Left lung (tissue), 10 donors: Measurements from ENCODE around the gene ABTB2. TPM values are rescaled to one million over a fixed set of nuclear protein-coding genes. Genes with fewer than 3 reads are reported as not detected.

Experiments used
- ATAC-seq: fragments of 200-7000 bp; cut with Tn5 transposase; one replicate; pipeline ENCODE4 v1.9.1; 2020; ENCODE audit warnings: moderate library complexity
- DNase-seq, 4 donors: peaks; one replicate each; pipeline ENCODE4 v3.0.0-alpha.2; 2013 to 2020
- H3K27ac ChIP-seq, 2 donors: fragments of 200-600 bp; sonication (generic) in 1 of 2; one replicate each; pipeline versions ENCODE4 v1.5.0 to v1.8.0; 2020 to 2021
- H3K27me3 ChIP-seq, 2 donors: fragments of 200-600 bp; sonication (generic) in 1 of 2; one replicate each; pipeline versions ENCODE4 v1.5.0 to v1.8.0; 2020 to 2021
- H3K36me3 ChIP-seq, 2 donors: fragments of 200-600 bp; sonication (generic) in 1 of 2; one replicate each; pipeline versions ENCODE4 v1.5.0 to v1.8.0; 2020 to 2021
- H3K4me1 ChIP-seq, 2 donors: fragments of 200-600 bp; one replicate each; pipeline ENCODE4 v1.8.0; 2021
- H3K4me3 ChIP-seq, 2 donors: fragments of 200-600 bp; sonication (generic) in 1 of 2; one replicate each; pipeline versions ENCODE4 v1.5.0 to v1.8.0; 2020 to 2021; ENCODE audit warnings: mild to moderate bottlenecking in 1 of 2
- H3K9me3 ChIP-seq, 2 donors: fragments of 200-600 bp; sonication (generic) in 1 of 2; one replicate each; pipeline versions ENCODE4 v1.5.0 to v1.8.0; 2020 to 2021
- intact Hi-C, 2 donors: fragments of 100-400 bp; cut with DNase I; formaldehyde crosslinking; loops; one replicate each; pipeline versions ENCODE4 v1.11.2 to v1.14.2; 2022
- polyA plus RNA-seq, 6 donors: library from polyadenylated mRNA; unstranded; fragments of 120-200 nt; gene quantifications; one replicate each; pipeline ENCODE4 v1.2.1, GENCODE V29; 2013; ENCODE audit not compliant: insufficient read length in 6 of 6
- total RNA-seq, 2 donors: library from RNA; stranded (reverse); fragmentation: NEBNext Ultra II Directional; extraction: Animal tissue kit (Norgen Biotek cat#: 25700); gene quantifications; one replicate each; pipeline ENCODE4 v1.2.1, GENCODE V29; 2021
- TF ChIP-seq, protein P1 (sequence below), 2 donors: fragments of 200-600 bp; sonication (generic) in 1 of 2; IDR thresholded peaks; one replicate each; pipeline versions ENCODE4 v1.5.0 to v1.8.0; 2021; ENCODE audit warnings: antibody characterized with exemption in 2 of 2
- donor health status: DM: no; HTN: yes; CAD: no.
- donor health status: DM: no; HTN: no; CAD: no.

The ABTB2 gene
- total and polyA plus RNA-seq, 8 donors = 2.4 to 6.9 (median 4.8) TPM

DNA sequence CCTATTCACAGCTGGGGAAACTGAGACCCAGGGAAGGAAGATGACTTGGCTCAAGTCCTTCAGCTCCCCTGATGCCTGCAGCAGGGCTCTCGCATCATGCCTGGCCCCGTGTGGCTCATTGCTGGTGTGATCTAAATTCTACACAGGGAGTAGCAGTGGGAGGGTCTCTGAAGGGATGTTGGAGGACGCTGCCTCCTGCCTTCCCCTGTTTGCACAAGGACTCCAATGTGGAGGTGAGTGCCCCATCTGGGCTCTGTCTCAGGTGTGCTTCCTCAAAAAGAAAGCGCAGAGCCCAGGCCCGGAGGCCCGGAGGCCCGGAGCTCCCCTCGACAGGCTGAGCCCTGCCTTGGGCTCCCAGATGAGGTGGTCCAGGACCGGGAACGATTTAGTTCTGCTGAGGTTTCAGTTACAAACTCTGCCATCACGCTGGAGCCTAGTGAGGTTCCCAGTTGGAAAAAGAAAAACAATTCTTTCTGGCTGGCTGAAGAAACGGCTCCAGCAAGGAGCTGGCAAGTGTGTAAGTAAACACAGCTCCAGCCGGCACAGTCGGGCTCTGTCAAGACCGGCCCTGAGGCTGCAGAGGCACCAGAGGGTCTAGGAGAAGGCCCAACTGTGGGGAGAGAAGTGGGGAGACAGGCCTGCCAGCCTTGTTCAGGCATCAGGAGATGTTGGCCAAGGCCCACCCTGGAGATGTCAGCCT is 202.6 kb downstream of the ABTB2 start:
- ATAC-seq = peak; percentile 71
- TF ChIP-seq, protein P1, sequence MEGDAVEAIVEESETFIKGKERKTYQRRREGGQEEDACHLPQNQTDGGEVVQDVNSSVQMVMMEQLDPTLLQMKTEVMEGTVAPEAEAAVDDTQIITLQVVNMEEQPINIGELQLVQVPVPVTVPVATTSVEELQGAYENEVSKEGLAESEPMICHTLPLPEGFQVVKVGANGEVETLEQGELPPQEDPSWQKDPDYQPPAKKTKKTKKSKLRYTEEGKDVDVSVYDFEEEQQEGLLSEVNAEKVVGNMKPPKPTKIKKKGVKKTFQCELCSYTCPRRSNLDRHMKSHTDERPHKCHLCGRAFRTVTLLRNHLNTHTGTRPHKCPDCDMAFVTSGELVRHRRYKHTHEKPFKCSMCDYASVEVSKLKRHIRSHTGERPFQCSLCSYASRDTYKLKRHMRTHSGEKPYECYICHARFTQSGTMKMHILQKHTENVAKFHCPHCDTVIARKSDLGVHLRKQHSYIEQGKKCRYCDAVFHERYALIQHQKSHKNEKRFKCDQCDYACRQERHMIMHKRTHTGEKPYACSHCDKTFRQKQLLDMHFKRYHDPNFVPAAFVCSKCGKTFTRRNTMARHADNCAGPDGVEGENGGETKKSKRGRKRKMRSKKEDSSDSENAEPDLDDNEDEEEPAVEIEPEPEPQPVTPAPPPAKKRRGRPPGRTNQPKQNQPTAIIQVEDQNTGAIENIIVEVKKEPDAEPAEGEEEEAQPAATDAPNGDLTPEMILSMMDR (IDR thresholded peaks at IDR 0.05) = no peak
- no peak overlapping the region for H3K4me3 ChIP-seq
- no peaks in the 10 kb centered on the region for H3K9me3 ChIP-seq
- H3K27ac ChIP-seq = no peak overlapping the region
- peaks cover 0 to 51% of the 10 kb centered on the region in 2 donors for H3K36me3 ChIP-seq
- peak in 2 of 4 donors; percentile 35 to 58 for DNase-seq
- intact Hi-C loops = no loop called here
- no peaks in the 10 kb centered on the region for H3K27me3 ChIP-seq
- H3K4me1 ChIP-seq = peaks cover 0 to 19% of the 10 kb centered on the region in 2 donors

DNA sequence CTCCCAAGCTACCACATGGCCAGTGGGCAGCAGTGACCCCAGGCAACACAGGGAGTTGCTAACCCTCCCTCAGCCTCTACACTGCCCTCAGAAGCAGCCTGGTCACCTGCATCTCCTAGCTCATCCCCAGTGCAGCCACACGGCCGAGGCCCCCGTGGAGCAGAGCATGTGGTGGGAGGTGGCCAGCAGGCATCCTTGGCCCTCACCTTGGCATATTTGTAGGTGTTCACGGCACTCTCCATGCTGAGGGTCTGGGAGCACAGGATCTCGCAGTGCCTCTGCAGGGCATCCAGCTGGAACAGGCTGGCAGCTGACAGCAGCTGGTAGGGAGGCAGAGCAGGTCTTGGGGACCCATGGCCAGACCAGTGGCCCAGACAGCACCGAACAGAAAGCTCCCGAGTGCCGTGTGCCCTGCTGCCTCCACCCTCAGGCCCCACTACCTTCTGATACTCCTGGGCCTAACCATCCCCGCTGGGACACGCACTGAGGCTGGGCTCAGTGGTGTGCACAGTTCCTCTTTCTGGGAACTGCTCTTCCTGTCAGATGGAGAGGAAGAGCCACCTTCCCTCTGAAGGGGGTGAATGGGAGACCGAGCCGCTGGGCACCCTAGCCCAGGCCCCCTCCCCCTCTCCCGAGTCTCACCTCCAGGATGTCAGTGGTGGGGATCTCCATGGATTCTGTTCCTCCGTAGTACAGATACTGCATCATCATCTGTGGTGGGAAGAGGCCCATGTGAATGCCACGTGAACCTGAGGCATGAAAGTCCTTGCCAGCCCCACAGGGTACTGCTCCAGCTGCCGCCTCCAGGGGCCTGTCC is 203.5 kb downstream of the ABTB2 start:
- DNase-seq (peak in 1 of 4 donors; percentile 82), ATAC-seq (peak; percentile 18)
- Histone ChIP-seq H3K9me3 (no peaks in the 10 kb centered on the region), H3K36me3 (peaks cover 0 to 56% of the 10 kb centered on the region in 2 donors), H3K27me3 (no peaks in the 10 kb centered on the region), H3K4me1 (peaks cover 0 to 19% of the 10 kb centered on the region in 2 donors), H3K4me3 (no peak overlapping the region), H3K27ac (peak overlapping the region in 1 of 2 donors; percentile 41)
- intact Hi-C loops = no loop called here
- TF ChIP-seq, protein P1 (IDR thresholded peaks at IDR 0.05) = no peak

DNA sequence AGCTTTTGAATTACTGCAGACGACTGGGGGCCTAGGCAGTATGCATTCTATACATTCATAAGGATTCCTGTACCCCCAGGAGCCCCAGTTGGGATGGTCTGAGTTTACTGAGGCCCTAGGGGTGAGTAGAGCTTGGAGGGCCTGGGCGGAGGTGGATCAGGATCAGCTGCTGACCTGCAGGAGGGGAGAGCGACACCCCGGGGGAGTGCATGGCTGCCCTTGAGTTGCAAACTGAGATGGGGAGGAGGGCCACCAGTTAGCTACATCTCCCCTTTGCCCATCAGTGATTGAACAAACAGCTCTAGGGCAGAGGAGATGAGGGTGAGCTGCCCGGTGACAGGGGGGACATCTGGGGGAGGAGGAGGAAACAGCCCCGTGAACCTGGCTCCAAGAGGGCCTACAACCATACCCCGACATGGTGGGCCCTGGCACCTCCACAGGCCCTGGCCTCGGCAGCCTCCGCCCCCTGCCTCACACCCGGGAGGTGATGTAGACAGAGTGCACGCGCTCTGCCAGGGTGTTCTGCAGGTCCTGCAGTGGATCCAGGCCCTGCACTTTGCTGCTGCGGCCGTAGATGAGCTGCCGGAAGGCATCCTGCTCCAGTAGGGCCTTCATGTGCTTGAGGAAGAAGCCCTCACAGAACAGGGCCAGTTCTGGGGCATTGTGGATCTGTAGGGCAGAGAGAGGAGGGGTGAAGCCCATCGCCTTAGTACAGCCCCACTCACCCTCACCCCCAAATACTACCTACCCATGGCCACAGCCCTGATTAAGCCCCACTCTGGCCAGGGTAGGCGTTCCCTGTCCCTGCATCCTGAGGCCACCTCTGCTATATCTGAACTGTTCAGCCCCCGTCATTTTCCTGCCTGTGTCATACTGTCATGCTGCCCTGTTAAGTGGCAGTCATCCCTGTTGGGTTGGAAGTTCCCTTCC is 205.6 kb downstream of the ABTB2 start:
- no peaks in the 10 kb centered on the region for H3K9me3 ChIP-seq
- intact Hi-C loops = no loop called here
- TF ChIP-seq, protein P1 (IDR thresholded peaks at IDR 0.05) = no peak
- H3K4me1 ChIP-seq = peaks cover 0 to 19% of the 10 kb centered on the region in 2 donors
- no peaks in the 10 kb centered on the region for H3K27me3 ChIP-seq
- peaks cover 0 to 73% of the 10 kb centered on the region in 2 donors for H3K36me3 ChIP-seq
- no peak overlapping the region for H3K27ac ChIP-seq
- DNase-seq (peak in 1 of 4 donors; percentile 61), ATAC-seq (no peak)
- no peak overlapping the region for H3K4me3 ChIP-seq

GRCh38 chr11:34151166-34151565 is 206.6 kb downstream of the ABTB2 start:
- ATAC-seq = no peak
- peak in 1 of 4 donors; percentile 17 for DNase-seq
- Histone ChIP-seq H3K4me3 (no peak overlapping the region), H3K4me1 (peaks cover 0 to 19% of the 10 kb centered on the region in 2 donors), H3K27ac (no peak overlapping the region), H3K36me3 (peaks cover 0 to 83% of the 10 kb centered on the region in 2 donors), H3K9me3 (no peaks in the 10 kb centered on the region), H3K27me3 (no peaks in the 10 kb centered on the region)
- TF ChIP-seq, protein P1 (IDR thresholded peaks at IDR 0.05) = no peak
- intact Hi-C loops = no loop called here
